IPS-NIHi11 (cell line): ENCODE measurements around the gene RUSF1.
"Not testable (repeated sequence)": the region's sequence is repeated elsewhere in the genome, so short reads cannot be mapped to it uniquely, and the experiment has no call there.

Source experiments
- DNase-seq: peaks from one replicate; pipeline ENCODE4 v3.0.0; 2012; ENCODE audit warnings: mixed read lengths, low spot score

RUSF1 gene

DNA sequence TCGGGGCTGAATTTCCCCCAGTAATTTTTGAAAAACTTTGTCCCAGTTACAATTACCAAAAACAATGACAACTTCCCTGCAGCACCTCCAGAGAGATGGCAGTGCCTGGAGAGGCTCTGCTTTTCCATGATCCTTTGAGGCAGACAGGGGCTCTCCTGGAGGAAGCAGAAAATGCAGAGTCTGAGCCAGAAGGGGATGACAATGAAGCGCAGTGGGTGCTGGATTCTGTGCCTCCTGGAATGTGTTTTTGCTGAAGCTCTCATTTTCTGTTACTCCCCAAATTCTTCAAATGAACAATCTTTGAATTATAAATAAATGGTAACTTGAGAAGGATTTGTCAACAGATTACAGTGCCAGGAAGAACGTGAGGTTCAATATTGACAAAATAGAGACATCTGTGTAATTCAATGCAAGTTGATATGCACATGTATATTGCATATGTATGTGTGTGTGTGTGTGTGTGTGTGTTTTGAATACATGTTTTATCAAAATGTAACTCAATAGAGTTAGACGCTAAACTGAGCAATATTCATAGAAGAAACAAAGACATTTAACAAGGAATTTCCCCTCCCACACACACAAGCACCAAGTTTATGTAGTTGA is 9.7 kb upstream of the RUSF1 start:
- DNase-seq: no peak

DNA sequence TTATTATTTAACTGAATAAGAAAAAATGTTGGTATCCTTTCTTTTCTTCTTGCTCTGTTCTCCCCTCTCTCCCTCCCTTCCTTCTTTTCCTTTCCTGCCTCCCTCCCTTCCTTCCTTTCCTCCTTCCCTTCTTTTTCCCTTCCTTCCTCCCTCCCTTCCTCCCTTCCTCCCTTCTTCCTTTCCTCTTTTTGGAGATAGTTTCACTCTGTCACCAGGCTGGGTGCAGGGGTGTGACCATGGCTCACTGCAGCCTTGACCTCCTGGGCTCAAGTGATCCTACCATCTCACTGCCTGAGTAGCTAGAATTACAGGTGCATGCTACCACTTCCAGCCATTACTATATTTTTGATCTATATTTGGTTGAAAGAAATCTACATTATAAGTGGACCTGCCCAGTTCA is 5.7 kb upstream of the RUSF1 start:
- no peak for DNase-seq

DNA sequence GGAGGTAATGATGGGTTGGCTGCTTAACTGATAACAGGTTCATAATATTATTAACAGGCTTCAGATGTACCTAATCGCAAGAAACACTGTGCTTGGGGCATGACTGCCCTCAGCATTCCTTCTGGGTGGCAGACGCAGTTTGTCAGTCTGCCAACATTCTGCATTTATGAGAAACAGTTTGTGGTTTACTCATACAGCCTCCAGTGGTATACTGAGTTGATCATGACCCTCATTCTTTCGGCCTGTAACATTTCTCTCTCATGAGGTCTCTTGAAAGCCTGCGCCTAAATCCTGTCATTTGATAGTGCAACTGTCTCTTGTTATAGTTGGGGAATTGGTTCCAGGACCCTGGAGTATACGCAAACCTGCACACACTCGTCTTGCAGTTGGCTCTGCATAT is 4.9 kb upstream of the RUSF1 start:
- DNase-seq: no peak

DNA sequence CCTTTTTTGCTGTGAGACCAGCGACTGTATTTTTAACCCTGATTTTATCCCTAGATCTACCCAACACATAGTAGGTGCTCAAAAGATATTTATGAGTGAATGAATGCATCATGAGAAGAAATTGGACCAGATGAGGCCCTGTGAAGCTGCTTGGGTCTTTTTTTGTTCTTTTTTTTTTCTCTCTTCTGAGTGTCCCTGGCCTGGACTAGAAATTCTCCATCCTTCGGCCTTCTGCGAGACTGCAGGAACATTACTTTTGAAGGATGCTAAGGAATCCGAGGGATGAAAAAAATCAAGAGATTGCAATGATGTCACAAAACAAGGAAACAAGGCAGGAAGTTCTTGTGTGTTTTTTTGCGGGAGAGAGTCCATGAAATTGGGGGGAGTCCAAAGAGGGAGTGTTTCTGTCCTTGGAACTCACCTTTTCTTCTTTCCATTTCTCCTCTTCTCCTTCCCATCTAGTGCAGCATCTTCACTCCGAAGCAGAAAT is 560 bp upstream of the RUSF1 start:
- DNase-seq: no peak

DNA sequence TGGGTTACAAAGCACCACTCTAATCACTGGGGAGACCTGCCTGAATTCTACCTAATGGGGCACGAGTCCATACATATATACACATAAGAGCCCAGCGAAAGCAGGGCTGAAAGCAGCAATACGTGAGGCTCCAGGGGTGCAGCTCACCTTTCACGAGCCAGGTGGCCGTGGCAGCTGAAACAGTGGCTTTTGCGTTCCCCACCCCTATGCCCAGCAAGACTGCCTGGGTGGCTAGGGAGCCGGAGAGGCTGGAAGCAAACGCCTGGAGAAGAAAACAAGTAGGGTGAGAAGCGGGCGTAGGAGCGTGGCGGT is 618 bp downstream of the RUSF1 start:
- DNase-seq: no peak

DNA sequence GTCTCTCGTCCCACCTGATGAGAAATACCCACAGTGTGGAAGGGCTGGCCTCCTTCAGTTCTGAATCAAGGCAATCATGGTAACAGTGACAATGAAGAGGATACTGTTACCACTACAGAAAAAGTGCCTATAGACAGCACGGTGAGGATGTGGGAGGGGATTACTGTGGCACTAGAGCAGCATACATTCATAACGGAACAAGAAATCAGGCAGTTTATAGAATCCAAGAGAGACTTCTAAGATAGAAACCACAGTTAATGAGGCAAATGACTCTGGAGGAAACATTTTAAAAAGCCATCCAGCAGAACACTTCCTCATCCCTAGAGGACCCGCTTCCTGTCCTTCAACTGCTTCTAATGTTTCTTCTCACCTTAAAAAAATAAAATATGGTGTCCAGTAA is 2.7 kb downstream of the RUSF1 start:
- DNase-seq: no peak

DNA sequence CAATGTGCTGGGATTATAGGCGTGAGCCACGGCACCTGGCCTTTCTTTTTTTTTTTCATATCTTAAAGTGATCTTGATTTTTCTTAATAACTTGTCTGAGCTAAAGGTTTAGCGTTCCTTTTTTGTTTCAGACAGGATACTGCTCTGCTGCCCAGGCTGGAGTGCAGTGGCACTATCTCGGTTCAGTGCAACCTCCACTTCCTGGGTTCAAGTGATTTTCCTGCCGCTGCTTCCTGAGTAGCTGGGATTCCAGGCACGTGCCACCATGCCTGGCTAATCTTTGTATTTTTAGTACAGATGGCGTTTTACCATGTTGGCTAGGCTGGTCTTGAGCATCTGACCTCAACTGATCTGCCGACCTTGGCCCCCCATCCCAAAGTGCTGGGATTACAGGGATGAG is 4.0 kb downstream of the RUSF1 start:
- no peak for DNase-seq

DNA sequence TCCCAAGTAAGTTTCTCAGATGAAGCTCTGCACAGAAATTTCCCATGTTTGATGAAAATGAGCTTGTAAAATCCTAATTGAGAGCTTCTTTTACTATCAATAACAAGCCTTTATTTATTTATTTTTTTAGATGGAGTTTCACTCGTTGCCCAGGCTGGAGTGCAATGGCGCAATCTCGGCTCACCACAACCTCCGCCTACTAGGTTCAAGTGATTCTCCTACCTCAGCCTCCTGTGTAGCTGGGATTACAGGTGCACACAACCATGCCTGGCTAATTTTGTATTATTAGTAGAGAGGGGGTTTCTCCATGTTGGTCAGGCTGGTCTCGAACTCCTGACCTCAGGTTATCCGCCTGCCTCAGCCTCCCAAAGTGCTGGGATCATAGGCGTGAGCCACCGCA is 4.6 kb downstream of the RUSF1 start:
- DNase-seq: not testable (repeated sequence)

DNA sequence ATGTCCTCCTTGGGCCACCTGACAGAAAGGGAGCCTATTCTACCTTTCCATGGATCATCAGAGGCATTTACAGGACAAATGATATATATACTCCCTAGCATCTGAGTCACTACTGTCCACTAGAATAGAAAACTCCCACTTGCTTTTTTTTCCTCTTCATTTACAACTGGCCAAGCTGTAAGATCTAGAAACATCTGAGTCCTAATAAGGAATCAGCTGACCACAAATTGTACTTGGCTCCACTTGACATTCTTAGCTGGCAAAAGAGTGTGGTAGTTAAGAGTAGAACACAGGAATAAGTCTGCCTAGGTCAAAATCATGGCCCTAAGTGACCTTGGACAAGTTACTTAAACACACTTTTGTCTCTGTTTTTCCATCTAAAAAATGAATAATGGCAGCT is 5.2 kb downstream of the RUSF1 start:
- DNase-seq: no peak

DNA sequence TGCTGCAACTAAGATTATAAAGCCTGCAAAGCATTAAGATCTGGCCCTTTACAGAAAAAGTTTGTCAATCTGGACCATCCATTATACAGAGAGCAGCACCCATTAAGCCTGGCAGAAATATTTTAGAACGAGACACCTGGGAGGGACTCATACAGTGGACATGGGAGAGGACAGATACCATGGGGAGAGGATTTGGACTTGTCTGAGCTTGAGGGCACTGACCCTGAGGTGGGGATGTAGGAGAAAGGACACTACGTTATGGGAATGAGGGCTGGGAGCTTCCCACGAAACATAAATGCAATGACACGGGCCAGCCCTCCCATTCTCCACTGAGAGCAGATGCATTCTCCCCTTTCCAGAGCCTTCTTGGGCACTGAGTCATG is 6.2 kb downstream of the RUSF1 start:
- no peak for DNase-seq

DNA sequence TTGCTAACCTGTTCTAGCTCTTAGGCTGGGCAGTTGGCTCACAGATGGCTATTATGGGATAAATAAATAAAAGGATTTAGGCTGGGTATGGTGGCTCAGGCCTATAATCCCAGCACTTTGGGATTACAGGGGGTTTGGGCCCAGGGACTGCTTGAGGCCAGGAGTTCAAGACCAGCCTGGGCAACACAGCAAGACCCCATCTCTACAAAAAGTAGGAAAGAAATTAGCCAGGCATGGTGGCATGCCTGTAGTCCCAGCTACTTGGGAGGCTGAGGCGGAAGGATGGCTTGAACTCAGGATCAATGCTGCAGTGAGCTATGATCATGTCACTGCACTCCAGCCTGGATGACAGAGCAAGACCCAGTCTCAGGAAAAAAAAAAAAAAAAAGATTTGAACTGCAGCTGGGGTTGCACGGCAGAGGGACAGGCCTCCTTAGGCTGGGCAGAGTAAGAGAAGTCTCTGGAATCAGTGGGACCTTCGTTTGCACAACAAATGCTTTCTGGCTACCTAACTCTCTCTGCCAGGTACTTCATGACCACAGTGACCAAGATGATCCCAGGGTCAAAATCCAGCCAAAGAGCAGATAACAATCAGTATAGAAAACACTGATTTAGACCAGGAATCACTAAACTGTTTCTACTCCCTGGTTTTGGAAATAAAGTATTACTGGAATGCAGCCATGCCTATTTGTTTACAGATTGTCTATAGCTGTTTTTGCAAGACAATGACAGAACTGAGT is 6.8 kb downstream of the RUSF1 start:
- DNase-seq: no peak

DNA sequence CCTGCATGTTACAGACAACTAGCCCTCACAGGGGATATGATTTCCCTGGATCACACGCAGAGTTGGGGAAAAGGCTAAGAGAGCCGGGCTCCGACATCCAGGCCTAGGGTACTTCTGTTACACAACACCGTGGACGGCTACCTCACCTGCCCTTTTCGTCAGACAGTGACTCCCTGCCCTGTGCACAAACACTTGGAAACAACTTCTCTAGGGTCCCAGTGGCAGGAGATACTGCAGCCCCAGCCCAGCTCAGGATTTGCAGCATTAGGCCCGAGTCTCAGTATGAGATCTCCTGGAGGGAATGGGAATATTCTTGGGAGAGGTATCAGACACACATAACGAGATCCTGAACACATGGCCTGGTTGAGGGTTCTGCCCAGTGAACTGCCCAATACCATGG is 8.3 kb downstream of the RUSF1 start:
- no peak for DNase-seq

DNA sequence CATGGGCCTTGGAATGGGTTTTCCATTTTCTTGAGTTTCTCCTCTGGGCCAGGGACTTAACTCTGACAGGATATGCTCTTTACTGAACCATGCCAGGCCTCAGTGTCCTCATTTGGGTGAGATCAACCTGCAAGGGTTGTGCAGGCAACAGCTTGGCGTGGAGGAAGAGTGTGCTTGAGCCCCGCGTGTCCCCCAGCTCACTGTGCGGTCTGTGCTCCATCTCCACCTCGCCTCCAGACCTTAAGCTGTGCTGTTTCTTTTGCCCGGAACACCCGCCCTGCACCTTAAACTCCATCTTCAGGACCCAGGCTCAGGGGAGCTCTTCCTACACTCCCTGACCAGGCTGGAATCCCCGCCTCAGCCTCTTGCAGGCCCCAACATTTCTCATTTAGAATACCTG is 9.7 kb downstream of the RUSF1 start:
- DNase-seq: no peak

DNA sequence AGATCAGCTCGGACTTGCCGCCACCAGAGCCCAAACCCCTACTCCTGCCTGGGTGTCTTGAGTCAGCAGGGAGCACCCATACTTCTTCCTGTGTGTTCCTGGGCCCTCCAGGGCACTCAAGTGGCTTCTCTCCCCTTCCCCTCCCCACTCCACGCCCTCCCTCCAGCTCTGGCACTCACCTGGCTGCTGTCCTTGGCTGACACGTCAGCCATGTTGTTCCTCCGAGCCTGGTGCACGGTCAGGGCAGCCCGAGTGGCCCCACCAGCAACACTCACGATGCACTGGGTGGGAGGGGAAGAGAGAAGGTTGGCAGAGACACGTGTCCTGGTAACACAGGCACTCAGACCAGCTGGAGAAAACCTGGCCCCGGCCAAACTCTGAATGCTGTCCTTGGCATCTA is 11.5 kb downstream of the RUSF1 start:
- DNase-seq: no peak

DNA sequence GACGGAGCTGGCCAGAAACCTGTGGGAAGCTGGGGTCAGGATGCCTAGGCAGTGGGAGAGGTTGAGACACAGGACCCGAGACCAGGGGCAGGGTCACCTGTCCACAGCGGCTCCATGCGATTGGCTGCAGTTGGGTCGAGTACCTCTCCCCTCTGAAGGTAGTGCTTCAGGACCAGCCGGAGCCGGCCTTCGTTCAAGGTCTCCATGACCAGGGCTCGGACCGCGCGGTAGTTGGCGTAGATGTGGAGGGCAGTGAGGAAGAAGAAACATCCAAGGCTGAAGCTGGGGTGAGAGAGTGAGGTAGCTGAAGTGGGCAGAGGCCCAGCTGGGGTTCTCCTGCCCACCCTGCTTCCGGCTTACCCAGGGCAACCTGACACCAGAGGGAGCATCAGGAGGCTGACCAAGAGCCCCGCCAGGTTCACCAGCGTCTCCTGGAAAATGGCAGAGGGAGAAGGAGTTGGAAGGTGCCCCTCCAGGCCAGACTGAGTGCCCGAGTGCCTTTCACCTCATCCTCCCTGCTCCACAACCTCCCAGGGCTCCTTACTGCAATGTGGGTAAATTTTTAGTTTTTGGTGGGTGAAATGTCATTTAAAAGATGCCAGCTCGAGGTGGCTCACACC is 14.6 kb downstream of the RUSF1 start:
- no peak for DNase-seq

DNA sequence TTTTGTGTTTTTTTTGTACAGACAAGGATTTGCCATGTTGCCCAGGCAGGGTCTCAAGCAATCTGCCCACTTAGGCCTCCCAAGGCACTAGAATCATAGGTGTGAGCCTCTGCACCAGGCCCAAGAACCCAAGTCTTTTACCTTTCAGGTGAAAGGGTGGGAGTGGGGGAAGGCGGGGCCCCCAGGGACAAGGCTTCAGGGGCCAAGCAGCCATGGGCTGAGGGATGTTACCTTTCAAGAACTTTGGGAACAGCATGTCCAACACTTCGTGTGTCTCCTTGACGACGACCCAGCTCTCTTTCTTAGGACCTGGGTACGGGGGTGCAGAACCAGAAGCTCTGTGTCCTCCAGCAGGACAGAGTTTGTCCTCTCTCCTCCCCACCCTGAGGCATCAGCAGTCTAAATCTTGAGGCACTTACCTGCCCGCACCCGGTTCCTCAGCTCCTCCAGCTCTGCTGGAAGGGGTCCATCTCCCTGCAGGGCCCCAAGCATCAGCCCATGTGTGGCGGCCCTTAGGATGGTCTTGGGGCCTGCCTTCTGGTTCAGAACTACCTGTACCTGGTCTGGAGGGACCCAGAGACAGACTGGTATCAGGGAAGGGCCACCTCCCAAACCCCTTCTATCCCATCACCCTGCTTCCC is 16.3 kb downstream of the RUSF1 start:
- DNase-seq: no peak

DNA sequence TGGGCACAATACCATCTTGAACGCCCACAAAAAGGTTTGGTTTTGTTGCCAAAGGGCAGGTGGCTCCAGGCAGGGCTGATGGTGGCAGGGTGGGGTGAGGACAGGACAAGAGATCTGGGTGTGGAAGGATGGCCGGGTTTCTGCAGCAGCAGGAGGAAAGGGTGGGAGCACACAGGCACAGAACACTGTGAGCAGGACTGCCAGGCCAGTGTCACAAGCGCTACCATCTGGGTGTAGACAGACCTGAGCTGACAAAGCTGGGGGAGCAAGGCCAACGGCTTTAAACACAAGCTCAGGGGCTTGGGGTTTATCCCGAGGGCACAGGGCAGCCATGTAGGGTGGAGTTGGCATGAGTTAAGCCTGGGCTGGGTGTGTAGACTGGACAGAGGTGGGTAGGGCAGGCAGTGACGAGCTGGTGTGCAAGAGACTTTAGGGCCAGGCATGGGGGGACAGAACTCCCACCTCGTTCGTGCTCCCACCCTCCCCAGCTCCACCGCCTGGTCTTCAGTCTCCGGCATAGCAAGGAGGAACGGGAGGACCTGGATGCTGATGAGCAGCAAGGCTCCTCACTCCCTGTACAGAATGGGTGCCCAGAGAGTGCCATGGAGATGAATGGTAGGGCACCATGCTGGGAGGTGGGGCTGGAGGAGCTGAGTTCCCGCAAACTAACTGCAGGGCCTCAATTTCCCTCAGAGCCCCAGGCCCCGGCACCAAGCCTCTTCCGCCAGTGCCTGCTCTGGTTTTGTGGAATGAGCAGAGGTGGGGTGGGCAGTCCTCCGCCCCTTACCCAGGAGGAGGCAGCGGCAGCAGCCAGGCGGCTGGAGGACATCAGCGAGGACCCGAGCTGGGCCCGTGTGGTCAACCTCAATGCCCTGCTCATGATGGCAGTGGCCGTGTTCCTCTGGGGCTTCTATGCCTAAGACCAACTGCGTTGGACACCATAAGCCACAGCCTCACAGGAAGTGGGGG is 18.3 kb downstream of the RUSF1 start:
- no peak for DNase-seq

DNA sequence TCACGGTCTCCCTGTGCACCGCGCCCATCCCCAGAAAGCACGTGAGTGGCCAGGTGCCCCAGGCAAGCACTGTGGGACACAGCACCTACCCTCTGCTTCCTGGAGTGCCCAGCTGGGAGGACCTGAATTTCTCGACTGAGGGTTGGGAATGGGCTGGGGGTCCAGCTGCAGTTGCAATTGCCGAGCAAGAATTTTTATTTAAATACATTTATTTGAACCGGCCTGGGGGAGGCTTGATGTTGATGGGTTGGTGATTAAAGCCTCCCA is 19.0 kb downstream of the RUSF1 start:
- no peak for DNase-seq

DNA sequence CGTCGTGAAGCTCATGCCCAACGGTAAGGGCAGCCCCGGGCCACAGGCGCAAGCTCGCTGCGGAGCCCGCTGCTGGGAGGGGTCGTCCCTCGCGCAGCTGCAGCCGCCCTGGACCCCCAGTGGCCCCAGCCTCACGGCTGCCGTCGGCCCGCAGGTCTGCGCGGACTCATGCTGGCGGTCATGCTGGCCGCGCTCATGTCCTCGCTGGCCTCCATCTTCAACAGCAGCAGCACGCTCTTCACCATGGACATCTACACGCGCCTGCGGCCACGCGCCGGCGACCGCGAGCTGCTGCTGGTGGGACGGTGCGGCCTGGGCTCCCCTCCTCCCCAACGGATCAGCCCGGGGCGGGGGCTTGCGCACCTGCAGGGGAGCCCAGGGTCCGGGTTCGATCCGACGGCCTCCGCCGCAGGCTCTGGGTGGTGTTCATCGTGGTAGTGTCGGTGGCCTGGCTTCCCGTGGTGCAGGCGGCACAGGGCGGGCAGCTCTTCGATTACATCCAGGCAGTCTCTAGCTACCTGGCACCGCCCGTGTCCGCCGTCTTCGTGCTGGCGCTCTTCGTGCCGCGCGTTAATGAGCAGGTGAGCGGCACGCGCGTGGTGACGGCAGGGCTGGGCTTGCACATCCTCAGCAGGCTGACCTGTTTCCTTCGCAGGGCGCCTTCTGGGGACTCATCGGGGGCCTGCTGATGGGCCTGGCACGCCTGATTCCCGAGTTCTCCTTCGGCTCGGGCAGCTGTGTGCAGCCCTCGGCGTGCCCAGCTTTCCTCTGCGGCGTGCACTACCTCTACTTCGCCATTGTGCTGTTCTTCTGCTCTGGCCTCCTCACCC is 19.5 kb downstream of the RUSF1 start:
- peak; percentile 53 for DNase-seq

DNA sequence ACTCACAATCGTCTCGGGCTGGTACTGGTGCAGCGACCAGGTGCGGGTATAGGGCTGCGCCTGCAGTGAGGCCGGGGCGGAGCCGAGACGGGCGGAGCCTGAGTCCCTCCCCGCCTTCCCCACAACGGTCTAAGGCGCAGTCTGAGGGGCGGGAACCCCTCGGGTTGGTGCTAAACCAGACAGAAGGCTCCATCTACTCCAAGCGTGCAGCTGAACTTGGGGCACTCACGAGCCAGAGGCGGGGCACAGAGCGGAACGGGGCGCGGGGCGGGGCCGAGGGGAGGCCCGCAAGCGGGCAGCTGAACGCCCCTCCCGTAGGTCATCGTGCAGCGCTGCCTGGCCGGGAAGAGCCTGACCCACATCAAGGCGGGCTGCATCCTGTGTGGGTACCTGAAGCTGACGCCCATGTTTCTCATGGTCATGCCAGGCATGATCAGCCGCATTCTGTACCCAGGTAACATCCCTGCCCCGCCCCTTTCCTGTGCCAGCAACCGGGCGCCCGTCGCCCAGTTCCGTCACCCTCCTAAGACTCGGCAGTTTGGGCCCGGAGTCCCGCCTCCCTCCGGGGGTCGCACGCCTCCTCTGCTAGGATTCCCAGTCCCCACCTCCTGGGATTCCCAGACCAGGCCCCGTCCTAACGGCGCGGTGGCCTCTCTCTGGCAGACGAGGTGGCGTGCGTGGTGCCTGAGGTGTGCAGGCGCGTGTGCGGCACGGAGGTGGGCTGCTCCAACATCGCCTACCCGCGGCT is 20.3 kb downstream of the RUSF1 start:
- peak; percentile 91 for DNase-seq
